ENCODE results near the gene ACAA1.

- TF ChIP-seq CTCF (conservative IDR thresholded peaks at IDR 0.05) (no peak), ZFX (IDR thresholded peaks at IDR 0.05) (no peak)
Measured at GRCh38 chr3:38099518-38099917, 37.4 kb downstream of the ACAA1 start.

All from C4-2B (cell line).